CD4-positive, alpha-beta T cell treated with Interleukin-21 for 1 hour (primary cell): ENCODE data around the gene MCC.

Experiments used
- DNase-seq: peaks from one replicate; pipeline ENCODE4 v3.0.0-alpha.2; 2020

The MCC gene

DNA sequence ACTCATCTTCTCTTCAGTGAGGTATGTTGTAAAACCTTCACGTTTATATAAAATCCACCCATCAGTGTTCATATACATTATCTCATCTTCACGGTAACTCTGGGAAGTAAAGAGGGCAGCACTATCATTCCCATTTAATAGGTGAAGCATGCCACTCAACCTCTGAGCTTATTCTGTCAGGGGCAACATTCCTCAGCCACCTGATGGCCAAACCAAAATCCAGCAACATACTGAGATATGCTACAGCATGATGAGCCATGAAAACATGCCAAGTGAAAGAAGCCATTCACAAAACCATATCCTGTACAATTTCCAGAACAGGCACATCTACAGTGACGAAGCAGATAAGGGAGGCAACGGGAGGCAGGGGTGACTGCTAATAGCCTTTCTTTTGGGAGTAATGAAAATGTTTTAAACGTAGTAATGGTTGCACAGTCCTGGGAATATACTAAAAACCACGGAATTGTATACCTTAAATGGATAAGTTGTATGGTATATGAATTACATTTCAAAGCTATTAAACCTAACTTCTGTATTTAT, 220.8 kb downstream of the MCC start:
- DNase-seq, result no peak

- no peak for DNase-seq
Measured at GRCh38 chr5:113266913-113267227, 221.4 kb downstream of the MCC start.

- no peak for DNase-seq
Measured at GRCh38 chr5:113266227-113266912, 221.9 kb downstream of the MCC start.

DNA sequence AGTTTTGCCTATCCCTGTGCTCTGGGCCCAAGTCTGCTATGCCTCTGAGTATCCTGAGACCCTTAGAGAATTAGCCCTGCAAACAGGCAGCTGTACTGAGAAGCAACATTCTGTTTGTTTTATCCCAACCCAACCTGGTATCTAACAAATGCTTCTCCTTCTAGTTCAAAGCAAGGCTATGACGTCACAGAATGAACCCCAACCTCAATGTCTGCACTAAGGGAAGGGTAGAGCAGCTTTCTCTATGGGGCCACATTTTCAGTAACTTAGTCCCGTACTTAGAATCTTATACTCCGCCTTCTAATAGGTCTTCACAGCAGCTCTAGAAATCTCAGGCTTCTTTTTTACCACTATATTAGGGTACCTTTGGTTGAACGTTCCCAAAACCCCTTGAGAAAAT, 223.1 kb downstream of the MCC start:
- no peak for DNase-seq

DNA sequence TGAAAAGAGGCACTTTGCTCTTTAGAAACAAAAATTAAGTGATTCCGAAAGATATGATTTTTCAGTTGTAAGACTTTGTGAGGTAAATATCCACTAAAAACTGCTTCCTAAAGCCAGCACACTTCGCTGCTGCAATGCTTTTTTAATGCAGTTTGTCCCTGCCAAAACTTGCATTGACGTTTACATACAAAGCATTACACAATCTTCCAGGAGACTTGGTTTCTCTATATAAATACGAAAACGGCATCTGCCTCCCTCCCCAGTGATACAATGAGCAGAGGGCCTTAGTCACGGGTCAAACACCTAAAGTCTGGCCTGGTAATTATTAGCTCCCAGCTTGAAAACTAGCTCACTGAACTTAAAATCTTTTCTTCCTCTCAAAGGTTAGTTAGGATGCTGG, 224.2 kb downstream of the MCC start:
- no peak for DNase-seq

DNA sequence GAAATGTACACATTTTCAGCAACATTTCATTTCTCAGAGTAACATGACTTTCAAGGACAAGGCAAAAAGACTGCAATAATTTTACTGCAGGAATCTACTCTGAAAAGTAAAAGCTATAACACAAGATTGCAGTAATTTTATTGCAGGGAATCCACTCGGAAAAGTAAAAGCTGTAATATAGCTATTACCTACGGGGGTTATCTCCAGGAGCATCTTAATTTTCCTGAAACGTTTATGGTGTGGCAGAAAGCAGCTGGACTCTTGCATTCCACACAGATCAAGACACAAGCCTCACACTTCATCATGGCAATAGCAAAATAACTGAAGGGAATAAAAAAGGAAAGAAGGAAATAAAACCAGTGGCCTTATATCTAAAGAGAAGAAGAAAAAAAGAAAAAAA, 224.7 kb downstream of the MCC start:
- no peak for DNase-seq

DNA sequence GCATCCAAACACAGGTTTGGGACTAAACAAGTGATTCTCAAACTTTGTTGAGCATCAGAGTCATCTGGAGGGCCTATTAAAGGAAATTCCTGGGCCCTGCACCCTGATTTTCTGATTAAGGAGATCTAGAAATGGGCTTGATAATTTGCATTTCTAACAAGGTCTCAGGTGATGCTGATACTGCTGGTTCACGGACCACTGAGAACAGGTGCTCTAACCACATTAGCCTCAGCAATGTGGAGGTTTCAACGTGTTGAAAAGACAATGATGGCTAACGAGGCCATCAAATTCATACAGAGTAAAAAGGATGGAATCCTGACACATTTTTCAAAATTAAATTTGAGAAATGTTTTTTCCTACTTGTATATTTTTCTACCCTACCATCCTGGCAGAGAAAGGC, 225.6 kb downstream of the MCC start:
- DNase-seq, result no peak

GRCh38 chr5:113259034-113259433, 229.2 kb downstream of the MCC start:
- no peak for DNase-seq

GRCh38 chr5:113257545-113257944, 230.7 kb downstream of the MCC start:
- DNase-seq, result no peak

DNA sequence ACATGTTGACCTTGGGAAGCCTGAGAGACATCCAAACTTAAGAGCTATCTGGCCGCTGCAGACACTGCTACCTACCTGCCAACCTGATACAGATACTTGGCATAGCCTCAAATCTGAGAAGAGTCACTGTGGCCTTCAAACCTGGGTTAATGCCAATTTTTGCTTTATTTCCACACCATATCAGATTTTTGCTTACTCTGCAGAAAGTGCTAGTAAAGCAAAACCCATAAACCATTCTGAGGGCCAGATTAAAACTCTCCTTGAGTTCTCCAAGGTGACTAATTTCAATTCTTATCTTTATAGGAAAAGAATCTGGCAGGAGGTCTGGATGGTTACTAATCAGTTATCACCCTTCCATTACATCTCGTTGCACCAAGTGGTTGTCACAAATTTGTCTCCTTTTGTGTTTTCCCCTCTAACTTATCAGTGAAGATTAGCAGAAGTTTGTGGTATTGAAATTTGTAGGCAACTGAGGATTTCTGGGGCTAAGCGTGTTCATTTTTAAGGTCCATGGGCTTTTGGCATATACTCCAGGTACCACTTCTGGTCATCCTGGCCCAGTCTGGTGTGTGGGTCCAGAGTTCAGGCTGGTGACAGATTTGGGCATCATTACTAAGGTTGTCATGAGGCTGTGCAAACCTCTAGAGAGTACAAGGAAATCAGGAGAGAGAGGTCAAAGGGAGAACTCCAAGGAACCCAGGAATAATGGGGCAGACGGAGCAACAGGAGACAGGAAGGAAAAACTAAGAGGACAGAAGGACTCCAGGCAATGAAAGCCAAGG, 231.4 kb downstream of the MCC start:
- DNase-seq, result no peak

DNA sequence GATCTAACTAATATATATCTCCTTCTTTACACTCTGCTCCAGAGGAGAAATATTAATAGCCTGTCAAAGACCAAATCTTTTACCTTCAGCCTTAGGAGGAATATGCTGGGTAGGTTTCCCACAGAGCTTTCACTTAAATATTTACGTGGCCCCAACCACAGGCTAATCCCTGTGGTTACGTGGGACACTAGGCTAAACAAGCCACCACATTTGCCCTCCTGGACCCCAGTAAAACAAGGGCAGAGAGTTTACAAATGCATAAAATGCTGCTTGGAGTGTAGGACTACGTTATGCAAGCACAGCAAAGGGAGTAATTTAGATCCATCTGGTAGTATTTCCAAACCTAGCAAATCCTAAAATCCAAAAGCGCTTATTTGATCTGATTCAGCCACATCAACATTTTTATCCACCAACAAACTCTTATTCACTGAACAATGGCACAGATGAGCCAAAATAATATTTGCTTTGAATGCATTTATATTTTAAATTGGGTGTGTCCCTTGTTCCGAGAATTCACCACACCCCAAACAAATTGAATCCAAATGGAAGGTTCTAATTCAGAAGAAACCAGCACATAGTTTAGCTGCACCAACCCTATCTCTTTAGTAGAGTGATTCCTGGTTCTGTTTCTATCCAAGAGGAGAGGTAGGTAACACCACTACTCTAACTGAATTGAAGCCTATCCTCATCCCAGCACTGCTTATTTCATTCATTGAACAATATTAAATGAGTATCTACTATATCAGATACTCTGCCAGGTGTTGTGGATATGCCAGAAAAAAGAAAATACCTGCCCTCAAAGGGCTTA, 232.5 kb downstream of the MCC start:
- DNase-seq, result no peak

GRCh38 chr5:113255105-113255504, 233.1 kb downstream of the MCC start:
- DNase-seq, result no peak

- no peak for DNase-seq
Measured at GRCh38 chr5:113253037-113253436, 235.2 kb downstream of the MCC start.

DNA sequence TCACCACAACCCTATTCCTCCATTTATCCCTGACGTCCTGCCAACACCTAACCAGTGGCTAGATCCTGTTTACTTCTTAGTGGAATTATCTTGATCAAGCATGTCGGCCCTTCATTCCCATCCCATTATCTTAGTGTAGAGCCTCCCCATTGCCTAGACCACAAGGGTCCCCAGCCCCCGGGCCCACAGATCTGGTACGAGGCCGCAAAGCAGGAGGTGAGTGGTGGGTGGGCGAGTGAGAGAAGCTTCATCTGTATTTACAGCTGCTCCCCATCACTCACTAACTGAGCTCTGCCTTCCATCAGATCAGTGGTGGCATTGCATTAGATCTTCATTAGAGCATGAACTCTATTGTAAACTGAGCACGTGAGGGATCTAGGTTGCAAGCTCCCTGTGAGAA, 236.2 kb downstream of the MCC start:
- DNase-seq, result no peak

GRCh38 chr5:113250341-113250953, 237.8 kb downstream of the MCC start:
- no peak for DNase-seq

- DNase-seq, result no peak
Measured at GRCh38 chr5:113249206-113249605, 239.0 kb downstream of the MCC start.

GRCh38 chr5:113246361-113246870, 241.8 kb downstream of the MCC start:
- DNase-seq, result no peak

GRCh38 chr5:113245427-113246225, 242.6 kb downstream of the MCC start:
- DNase-seq, result no peak

GRCh38 chr5:113244966-113245365, 243.3 kb downstream of the MCC start:
- DNase-seq, result no peak

GRCh38 chr5:113243349-113243664, 244.9 kb downstream of the MCC start:
- no peak for DNase-seq

DNA sequence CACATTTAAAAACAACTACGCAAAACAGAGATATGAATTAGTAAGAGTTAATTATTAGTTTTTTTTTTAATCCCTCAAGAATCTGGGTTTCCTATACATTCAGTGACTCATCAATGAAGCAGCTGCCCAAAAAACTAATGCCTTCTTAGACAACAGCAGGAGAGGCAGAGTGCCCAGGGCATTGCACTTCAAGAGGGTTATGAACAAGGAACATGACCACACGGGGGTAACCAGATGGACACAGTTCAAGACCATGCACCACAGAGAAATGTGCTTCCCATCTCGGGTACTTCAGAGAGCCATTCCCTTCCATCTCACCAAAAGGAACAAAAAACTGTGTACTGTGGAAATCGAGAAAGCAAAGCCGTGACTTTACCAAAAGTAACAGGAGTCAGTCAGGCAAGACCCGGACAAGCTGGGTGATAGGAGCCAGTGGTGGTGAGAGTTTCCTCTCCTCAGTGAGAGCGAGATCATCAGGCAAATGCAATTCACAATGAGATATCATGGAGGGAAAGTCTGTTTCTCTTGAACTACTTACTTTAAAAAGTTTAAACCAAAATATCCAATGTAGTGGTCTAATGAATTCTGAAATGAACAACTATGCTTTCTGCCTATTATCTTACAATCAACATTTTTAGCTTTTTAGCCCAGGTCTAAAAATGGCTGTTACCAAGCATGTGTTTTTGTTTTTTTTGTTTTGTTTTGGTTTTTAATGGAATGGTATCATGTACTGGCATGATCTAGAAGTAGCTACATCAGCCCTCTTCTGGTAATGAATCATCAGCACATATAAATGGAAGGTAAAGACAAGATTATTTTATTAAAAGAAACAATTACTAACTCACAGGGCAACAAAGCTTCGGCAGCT, 245.5 kb downstream of the MCC start:
- DNase-seq, result no peak
